ENCODE measurements around the gene ZNF534.
"Not testable (repeated sequence)": the region's sequence is repeated elsewhere in the genome, so short reads cannot be mapped to it uniquely, and the experiment has no call there.

The ZNF534 gene

DNA sequence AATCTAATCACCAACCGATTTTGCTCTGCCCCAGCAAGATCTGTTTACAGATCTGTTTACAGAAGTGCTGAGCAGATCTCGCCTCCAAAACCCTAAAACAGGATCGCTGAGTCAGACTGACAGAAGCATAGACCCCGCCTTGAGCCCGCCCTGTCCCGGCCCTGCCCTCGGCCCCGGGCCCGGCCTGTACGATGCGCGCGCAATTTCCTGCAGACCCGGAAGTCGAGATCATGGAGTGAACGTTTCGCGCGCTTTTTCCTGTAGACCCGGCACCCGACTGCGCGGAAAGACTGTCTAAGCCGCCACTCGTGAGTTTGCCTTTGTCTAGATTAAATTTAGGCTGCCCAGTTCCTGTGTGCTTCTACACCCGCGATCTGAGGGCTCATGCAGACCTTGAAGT, at the start of gene ZNF534:
TSS of gene ZNF534 (plus strand) at position 212 of the 400 bp plus-strand sequence. CDS start 2,327 bp downstream, outside the sequence.
- no peak for FAIRE-seq

DNA sequence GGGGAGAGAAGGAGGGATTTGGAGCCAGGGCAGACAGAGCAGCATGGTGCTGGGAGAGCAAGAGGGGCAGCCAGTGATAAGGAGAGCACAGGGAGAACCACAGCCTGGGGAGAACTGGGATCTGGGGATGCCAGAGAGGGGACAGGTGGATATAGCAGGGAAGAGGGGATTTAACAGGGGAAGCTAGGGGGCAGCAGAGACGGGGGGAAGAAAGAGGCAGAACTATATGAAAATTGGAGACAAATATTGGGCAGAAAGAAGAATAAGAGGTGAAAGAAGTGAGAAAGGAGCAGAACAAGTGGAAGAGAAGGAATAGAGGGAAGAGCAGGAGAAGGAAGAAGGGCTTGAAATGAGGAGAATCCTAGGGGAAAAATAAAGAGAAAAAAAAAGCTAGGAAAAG, 37.8 kb upstream of the ZNF534 start:
- no peak for FAIRE-seq

- no peak for FAIRE-seq
Measured at GRCh38 chr19:52397310-52398080, 31.5 kb upstream of the ZNF534 start, which contains the start of gene ZNF528. Gene ZNF528 (plus strand): TSS chr19:52397849. CDS start chr19:52402014, 4,165 bp downstream.

- FAIRE-seq: no peak
Measured at GRCh38 chr19:52398081-52398441, 30.9 kb upstream of the ZNF534 start.

DNA sequence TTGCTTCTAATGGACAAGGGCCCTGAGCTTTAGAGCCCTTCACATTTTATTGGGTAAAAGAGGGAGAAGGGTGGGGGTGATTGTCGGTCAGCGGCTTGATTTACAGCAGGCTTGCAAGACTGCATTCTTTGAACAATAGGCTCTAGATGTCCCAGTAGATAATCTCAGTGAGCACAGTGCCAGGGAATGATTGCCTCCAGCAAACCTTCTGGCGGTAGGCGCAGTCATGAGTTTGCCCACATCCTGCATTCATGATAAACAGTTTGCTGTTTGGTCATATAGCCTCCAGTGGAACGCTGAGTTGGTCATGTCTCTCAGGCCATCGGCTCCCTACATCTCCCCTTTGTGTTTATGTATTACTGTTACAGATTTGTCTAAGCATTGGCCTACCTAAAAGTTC, 18.7 kb upstream of the ZNF534 start:
- FAIRE-seq: no peak

- FAIRE-seq: no peak
Measured at GRCh38 chr19:52415711-52416110, 13.2 kb upstream of the ZNF534 start.

DNA sequence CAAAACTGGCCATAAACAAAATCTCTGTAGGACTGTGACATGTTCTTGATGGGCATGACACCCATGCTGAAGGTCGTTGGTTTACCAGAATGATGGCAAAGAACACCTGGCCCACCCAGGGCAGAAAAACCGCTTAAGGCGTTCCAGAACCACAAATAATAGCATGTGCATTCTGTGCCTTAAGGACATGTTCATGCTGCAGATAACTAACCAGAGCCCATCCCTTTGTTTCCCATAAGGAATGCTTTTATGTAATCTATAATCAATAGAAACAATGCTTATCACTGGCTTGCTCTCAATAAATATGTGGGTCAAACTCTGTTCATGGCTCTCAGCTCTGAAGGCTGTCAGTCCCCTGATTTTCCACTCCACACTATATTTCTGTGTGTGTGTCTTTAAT, 13.2 kb downstream of the ZNF534 start:
- no peak for FAIRE-seq

GRCh38 chr19:52444506-52444905, 15.6 kb downstream of the ZNF534 start:
- no peak for FAIRE-seq

DNA sequence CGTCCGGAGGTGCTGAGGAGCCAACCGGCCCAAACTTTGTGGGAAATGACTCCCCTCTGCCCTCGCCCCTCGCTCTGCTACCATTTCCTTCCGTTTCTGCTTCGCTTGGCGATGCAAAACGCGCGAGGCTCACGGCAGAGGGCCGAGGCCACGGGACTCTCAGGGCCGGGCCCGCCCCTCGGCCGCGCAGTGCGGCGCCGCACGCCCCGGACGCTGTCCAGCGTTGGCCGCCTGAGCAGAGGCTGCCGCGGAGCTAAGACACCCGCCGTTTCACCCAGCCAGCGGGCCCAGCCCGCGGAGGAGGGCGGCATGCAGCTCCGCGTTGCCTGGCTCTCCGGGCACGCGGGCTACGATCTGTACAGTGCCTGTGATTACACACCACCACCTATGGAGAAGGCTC, 22.3 kb downstream of the ZNF534 start:
- no peak for FAIRE-seq

- FAIRE-seq: no peak
Measured at GRCh38 chr19:52453324-52454094, 24.6 kb downstream of the ZNF534 start, which contains the start of gene ZNF578. Gene ZNF578 (plus strand): TSS chr19:52453553. CDS start chr19:52501846, 48,293 bp downstream.

DNA sequence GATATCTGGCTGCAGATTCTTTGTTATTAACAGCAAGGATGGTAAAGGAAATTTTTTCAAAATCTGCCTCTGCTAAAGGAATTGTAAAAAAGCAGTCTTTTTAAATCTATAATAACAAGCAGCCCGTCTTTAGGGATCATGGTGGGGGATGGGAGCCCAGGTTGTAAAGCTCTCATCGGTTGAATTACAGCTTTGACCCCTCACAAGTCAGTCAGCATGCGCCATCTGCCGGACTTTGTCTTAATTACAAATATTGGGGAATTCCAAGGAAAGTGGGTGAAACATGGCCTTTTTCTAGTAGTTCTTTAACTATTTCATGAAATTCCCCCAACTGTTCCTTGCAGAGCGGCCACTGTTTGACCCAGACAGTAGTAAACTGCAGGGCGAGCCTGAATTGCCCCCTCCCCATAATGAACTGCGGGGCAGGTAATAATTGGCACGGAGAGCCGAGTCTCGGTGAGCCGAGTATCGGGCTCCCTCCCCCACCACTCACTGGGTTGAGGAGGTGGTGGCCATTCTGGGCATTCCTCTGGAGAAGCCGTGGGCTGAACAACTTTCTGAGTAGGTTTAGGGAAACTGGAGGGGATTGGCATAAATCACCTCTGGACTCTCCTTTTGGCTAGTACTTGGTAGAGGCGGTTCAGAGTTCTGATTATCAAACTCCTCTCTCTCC, 36.0 kb downstream of the ZNF534 start:
- FAIRE-seq: no peak

- FAIRE-seq: no peak
Measured at GRCh38 chr19:52473655-52474350, 44.9 kb downstream of the ZNF534 start.

DNA sequence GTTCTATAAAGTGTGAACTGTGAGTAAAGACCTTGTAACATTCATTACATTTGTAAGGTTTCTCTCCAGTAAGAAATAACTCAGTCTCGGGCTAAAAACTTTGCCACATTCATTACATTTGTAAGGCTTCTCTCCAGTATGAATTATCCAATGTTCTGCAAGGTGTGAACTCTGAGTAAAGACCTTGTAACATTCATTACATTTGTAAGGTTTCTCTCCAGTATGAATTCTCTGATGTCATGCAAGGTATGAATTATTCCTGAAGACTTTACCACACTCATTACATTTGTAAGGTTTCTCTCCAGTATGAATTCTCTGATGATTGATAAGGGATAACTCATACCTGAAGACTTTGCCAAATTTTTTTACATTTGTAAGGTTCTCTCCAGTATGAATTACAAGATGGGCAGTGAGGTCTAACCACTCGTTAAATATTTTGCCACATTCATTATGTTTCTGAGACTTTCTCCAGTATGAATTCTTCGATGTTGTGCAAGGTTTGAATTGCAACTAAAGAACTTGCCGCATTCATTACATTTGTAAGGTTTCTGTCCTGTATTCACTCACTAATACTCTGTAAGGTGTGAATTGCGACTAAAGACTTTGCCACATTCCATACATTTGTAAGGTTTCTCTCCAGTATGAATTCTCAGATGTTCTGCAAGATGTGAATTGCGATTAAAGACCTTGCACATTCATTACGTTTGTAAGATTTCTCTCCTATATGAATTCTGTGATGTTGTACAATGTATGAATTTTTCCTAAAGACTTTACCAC, 45.6 kb downstream of the ZNF534 start:
- FAIRE-seq: no peak

GRCh38 chr19:52484111-52484743, 55.3 kb downstream of the ZNF534 start:
- not testable (repeated sequence) for FAIRE-seq

GRCh38 chr19:52485064-52485463, 56.1 kb downstream of the ZNF534 start:
- FAIRE-seq: not testable (repeated sequence)

GRCh38 chr19:52485561-52486240, 56.8 kb downstream of the ZNF534 start:
- not testable (repeated sequence) for FAIRE-seq

GRCh38 chr19:52492201-52492993, 63.4 kb downstream of the ZNF534 start:
- FAIRE-seq: no peak

- no peak for FAIRE-seq
Measured at GRCh38 chr19:52492994-52493470, 64.1 kb downstream of the ZNF534 start.

- FAIRE-seq: no peak
Measured at GRCh38 chr19:52494518-52494917, 65.6 kb downstream of the ZNF534 start.

DNA sequence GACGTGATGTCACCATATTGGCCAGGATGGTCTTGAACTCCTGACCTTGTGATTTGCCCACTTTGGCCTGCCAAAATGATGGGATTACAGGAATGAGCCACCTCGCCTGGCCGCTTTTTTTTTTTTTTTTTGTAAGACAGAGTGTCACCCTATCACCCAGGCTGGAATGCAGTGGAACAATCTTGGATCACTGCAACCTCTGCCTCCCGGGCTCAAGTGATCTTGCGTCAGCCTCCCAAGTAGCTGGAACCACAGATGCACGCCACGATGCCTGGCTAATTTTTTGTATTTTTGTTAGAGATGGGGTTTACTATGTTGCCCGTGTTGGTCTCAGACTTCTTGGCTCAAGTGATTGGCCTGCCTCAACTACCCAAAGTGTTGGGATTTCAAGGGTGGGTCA, 69.6 kb downstream of the ZNF534 start:
- no peak for FAIRE-seq
